ENCODE results near the gene GTF2H2C. TPM values are rescaled to one million over a fixed set of nuclear protein-coding genes. Genes with fewer than 3 reads are reported as not detected.
"Not testable (repeated sequence)": the region's sequence is repeated elsewhere in the genome, so short reads cannot be mapped to it uniquely, and the experiment has no call there.

The GTF2H2C gene
- polyA plus RNA-seq (2012; ENCODE audit: missing spikeins), result 48.7 TPM

DNA sequence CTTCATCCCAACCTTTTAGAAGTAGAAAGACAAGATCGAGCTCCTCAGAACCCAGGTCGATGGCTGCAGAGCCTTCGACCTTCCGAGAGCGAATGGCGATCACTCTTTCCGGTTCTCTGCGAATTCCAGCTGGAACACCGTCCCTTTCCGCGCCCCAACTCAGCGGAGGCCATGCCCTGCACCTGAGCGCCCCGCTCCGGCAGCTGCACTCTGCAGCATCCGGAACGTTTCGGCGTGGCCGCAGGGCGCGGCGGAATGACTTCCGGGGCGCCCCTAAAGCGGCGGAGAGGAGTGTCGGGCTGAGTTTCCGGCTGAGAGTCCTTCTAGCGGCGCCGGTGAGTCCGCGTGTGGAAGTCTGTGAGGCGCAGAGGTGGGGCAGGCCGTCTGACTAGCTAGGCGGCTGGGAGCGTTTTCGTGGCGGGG is at the start of gene GTF2H2C:
Gene GTF2H2C (plus strand): TSS at position 284 of the 423 bp plus-strand sequence. CDS start 4,942 bp downstream, outside the sequence.
- TF ChIP-seq POLR2AphosphoS5 (IDR thresholded peaks at IDR 0.05; ENCODE audit: low read depth, low read length) (0 out of 2 replicates have a peak, but pooled peaks have one; percentile 30), POLR2A (IDR thresholded peaks at IDR 0.05; ENCODE audit: low read depth, low read length) (peak; percentile 59; the same call in 1 of the 2 replicates), TAF1 (IDR thresholded peaks at IDR 0.05; ENCODE audit: borderline replicate concordance, low read depth, low read length) (peak; percentile 62; the same call in 1 of the 2 replicates)

DNA sequence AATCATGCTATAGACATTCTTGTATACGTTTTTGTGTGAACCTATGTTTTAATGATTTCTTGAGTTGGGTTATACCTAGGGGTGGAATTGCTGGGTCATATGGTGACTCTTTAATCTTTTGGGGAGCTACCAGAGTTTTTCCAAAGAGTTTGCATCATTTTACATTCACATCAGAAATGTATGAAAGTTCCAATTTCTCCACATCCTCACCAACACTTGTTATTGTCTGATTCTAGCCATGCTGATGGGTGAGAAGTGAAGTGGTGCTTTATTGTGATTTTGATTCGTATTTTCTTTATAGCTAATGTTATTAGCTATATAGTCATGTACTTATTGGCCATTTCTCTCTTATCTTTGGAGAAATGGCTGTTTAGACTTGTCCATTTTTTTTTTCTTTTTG is 49.3 kb upstream of the GTF2H2C start:
- no peak for TF ChIP-seq POLR2AphosphoS5 (IDR thresholded peaks at IDR 0.05; ENCODE audit: low read depth, low read length)
- TF ChIP-seq POLR2A (IDR thresholded peaks at IDR 0.05; ENCODE audit: low read depth, low read length), result no peak
- TF ChIP-seq TAF1 (IDR thresholded peaks at IDR 0.05; ENCODE audit: borderline replicate concordance, low read depth, low read length), result no peak
- DNase-seq (ENCODE audit: insufficient read length) (no peak), FAIRE-seq (no peak)

More for the DNA sequence above, at the start of gene GTF2H2C:
- not testable (repeated sequence) for DNase-seq (ENCODE audit: insufficient read length); FAIRE-seq

DNA sequence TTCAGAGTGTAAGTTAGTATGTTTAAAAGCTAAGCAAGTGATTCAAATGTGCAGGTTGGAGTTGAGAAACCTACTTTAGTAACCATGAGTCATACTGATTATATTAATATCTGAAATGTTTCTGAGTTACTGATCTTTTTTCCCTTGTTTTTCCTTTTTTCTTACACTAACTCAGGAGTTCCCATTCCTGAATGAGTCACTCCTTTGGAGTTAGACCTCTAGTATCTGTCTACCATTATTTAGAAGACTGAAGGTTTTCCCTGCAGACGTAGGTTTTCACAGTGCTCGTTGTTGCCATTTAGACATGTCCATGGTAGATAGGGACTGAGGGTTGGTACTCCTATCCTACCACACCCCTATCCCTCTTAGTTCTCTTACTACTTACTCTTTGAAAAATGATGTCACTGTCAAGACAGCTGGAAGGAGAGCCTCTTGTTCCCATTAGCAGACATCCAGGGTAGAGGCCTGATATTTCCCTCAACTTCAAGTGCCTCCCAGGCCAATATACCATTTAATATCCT is 47.2 kb upstream of the GTF2H2C start:
- no peak for TF ChIP-seq POLR2AphosphoS5 (IDR thresholded peaks at IDR 0.05; ENCODE audit: low read depth, low read length)
- TF ChIP-seq POLR2A (IDR thresholded peaks at IDR 0.05; ENCODE audit: low read depth, low read length), result no peak
- TF ChIP-seq TAF1 (IDR thresholded peaks at IDR 0.05; ENCODE audit: borderline replicate concordance, low read depth, low read length), result no peak
- DNase-seq (ENCODE audit: insufficient read length), result no peak
- FAIRE-seq, result no peak

DNA sequence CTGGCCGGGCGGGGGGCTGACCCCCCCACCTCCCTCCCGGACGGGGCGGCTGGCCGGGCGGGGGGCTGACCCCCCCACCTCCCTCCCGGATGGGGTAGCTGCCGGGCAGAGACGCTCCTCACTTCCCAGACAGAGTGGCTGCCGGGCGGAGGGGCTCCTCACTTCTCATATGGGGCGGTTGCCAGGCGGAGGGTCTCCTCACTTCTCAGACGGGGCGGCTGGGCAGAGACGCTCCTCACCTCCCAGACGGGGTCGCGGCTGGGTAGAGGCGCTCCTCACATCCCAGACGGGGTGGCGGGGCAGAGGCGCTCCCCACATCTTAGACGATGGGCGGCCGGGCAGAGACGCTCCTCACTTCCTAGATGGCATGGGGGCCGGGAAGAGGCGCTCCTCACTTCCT is 44.4 kb upstream of the GTF2H2C start:
- not testable (repeated sequence) for FAIRE-seq; DNase-seq (ENCODE audit: insufficient read length)

DNA sequence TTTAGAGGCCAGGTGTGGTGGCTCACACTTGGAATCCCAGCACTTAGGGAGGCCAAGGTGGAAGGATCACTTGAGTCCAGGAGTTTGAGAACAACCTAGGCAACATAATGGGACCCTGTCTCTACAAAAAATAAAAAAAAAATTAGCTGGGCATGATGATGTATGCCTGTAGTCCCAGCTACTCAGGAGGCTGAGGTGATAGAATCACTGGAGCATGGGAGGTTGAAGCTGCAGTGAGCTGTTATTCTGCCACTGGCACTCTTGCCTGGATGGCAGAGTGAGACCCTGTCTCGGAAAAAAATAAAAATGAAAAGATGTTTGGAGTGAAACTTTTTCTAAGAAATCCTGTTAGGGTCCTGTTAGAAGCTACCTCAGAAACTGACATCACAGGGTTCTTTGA is 43.2 kb upstream of the GTF2H2C start:
- TF ChIP-seq TAF1 (IDR thresholded peaks at IDR 0.05; ENCODE audit: borderline replicate concordance, low read depth, low read length) (no peak), POLR2A (IDR thresholded peaks at IDR 0.05; ENCODE audit: low read depth, low read length) (no peak)
- no peak for FAIRE-seq
- DNase-seq (ENCODE audit: insufficient read length), result no peak

DNA sequence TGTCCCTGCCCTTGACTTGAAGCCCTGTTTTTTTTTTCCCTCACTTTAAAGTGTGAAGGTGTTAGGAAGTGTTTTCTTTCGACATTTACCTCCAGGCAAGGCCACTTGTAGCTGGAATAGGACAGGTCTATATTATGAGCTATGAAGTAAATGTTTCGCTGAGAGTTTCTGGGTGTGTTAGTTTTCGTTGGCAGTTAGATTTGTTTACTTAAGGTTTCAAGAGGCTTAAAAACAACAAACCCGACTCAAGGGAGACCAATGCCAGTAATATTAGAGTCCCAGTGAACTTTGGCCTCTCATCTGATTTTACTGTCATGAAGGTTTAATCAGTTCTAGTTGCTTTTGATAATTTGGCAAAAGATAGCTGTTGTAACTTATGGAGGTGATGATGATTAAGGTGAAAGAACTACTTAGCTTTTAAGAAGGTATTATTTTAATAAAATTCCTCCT is 42.2 kb upstream of the GTF2H2C start:
- no peak for TF ChIP-seq POLR2A (IDR thresholded peaks at IDR 0.05; ENCODE audit: low read depth, low read length)
- FAIRE-seq, result no peak
- no peak for DNase-seq (ENCODE audit: insufficient read length)

DNA sequence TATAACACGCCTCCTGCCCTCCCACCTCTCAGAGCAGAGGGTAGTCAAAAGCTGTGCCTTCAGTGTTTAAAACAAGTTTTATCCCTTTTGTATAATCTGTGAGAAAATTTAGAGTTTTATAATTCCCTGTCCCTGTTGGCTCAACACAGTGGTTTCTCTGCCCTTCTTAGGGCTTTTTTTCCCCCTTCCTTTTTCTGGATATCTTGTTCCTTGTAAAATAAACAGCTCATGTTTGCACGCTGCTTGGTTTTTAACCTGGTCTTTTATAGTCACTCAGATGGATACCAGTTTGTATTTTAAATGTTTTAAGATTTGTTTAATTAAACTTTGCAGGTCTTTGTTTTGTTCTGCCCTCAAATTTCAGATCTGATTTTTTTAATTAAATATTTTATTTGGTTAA is 40.7 kb upstream of the GTF2H2C start:
- no peak for FAIRE-seq
- no peak for TF ChIP-seq TAF1 (IDR thresholded peaks at IDR 0.05; ENCODE audit: borderline replicate concordance, low read depth, low read length)
- no peak for TF ChIP-seq POLR2A (IDR thresholded peaks at IDR 0.05; ENCODE audit: low read depth, low read length)
- TF ChIP-seq POLR2AphosphoS5 (IDR thresholded peaks at IDR 0.05; ENCODE audit: low read depth, low read length), result no peak

DNA sequence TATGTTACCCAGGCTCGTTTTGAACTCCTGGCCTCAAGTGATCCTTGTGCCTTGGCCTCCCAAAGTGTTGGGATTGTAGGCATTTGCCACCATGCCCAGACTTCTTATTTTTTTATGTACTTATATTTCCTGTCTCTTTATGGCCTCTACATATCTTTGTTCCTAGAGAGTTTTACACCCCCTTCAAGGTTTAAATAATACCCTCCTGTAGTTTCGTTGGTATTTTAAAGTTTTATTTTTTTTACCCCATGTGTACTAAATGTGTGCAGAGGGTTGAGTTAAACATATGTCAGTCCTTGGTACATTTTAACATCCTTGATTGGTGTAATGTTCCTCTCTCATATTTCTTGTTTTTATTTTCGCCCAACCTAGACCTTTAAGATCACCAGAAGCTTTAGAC is 38.0 kb upstream of the GTF2H2C start:
- TF ChIP-seq POLR2AphosphoS5 (IDR thresholded peaks at IDR 0.05; ENCODE audit: low read depth, low read length) (no peak), POLR2A (IDR thresholded peaks at IDR 0.05; ENCODE audit: low read depth, low read length) (no peak), TAF1 (IDR thresholded peaks at IDR 0.05; ENCODE audit: borderline replicate concordance, low read depth, low read length) (no peak)
- no peak for DNase-seq (ENCODE audit: insufficient read length)
- FAIRE-seq, result no peak

More for the DNA sequence above, 40.7 kb upstream of the GTF2H2C start:
- no peak for DNase-seq (ENCODE audit: insufficient read length)

DNA sequence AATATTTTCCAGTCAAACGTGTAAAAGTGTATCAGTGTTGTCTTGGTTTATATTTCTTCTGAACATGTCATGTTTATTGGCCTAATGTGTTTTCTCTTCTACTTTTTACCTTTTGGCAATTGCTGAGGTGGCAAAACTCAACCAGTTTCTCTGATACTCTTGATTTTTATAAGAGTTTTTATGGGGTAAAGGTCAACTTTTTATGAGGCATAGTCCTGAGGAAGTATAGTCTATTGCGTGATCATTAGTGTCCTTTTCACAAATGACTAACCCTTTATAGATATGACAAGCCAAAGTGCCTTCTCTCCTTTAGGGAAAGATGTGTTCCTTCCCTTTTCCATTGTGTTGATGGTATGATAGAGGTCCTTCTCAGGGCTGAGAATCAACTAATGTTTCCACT is 34.5 kb upstream of the GTF2H2C start:
- DNase-seq (ENCODE audit: insufficient read length), result no peak
- TF ChIP-seq TAF1 (IDR thresholded peaks at IDR 0.05; ENCODE audit: borderline replicate concordance, low read depth, low read length) (no peak), POLR2A (IDR thresholded peaks at IDR 0.05; ENCODE audit: low read depth, low read length) (no peak), POLR2AphosphoS5 (IDR thresholded peaks at IDR 0.05; ENCODE audit: low read depth, low read length) (no peak)
- FAIRE-seq, result no peak

DNA sequence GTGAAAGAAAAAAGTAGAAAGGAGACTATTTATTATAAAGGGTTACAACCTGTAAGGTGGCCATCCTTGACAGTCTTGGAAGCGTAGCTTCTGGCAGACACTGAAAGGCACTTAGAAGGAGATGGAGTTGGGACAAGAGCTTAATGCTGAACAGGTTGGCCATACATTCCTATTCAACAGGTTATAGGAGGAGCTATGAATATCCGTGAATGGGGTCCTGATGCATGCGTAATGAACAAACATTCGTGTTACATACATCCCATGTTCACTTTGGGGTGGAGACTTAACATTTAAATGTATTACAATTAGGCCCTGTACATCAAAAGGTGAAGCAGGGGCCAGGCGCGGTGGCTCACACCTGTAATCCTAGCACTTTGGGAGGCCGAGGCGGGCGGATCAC is 33.3 kb upstream of the GTF2H2C start:
- no peak for FAIRE-seq
- no peak for DNase-seq (ENCODE audit: insufficient read length)
- TF ChIP-seq POLR2A (IDR thresholded peaks at IDR 0.05; ENCODE audit: low read depth, low read length) (no peak), POLR2AphosphoS5 (IDR thresholded peaks at IDR 0.05; ENCODE audit: low read depth, low read length) (no peak), TAF1 (IDR thresholded peaks at IDR 0.05; ENCODE audit: borderline replicate concordance, low read depth, low read length) (no peak)

DNA sequence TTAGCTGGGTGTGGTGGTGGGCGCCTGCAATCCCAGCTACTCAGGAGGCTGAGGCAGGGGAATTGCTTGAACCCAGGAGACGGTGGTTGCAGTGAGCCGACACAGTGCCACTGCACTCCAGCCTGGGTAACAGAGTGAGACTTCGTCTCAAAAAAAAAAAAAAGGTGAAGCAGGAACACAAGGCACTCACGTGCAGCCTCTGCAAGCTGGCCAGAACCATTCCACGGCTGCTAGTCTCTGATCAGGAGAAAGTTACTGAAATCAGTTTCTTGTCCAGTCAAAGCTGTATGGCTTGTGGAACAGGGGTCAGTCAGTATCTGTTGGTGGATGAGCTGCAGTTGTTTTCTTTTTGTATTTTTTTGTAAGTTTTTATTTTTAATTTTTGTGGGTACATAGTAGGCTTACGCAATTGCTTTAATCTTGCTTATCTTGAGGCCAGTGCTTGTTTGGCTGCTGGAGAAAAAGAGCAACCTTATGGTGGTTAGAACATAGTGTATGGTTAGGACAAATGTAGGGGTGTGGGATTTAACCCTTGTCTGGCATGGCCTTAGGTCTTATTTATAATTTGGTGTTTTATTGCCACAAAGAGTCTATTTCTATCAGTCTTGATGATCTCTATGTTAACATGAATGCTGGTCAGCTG is 32.7 kb upstream of the GTF2H2C start:
- TF ChIP-seq TAF1 (IDR thresholded peaks at IDR 0.05; ENCODE audit: borderline replicate concordance, low read depth, low read length) (no peak), POLR2A (IDR thresholded peaks at IDR 0.05; ENCODE audit: low read depth, low read length) (no peak), POLR2AphosphoS5 (IDR thresholded peaks at IDR 0.05; ENCODE audit: low read depth, low read length) (no peak)
- FAIRE-seq (no peak), DNase-seq (ENCODE audit: insufficient read length) (no peak)

DNA sequence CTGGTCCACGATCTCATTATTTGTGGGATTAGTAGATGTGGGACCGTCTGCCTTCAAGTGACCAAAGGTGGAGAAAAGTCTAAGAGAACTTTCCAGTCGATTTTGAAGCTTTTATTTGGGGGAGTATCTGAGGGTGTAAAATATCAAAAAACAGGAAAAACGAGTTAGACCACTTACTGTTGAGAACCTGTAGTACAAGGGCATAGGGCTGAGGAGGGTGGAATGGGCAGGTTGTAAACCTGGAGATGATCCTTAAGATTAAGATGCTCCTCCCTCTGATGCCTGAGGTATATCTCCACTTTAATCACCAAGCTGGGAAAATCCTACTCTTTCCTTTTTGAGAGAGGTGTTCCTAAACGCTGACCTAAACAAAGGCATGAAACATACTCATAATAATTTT is 32.0 kb upstream of the GTF2H2C start:
- TF ChIP-seq POLR2A (IDR thresholded peaks at IDR 0.05; ENCODE audit: low read depth, low read length) (no peak), TAF1 (IDR thresholded peaks at IDR 0.05; ENCODE audit: borderline replicate concordance, low read depth, low read length) (no peak), POLR2AphosphoS5 (IDR thresholded peaks at IDR 0.05; ENCODE audit: low read depth, low read length) (no peak)
- DNase-seq (ENCODE audit: insufficient read length) (no peak), FAIRE-seq (no peak)
